Stomach (tissue), 4 donors: Measurements from ENCODE around the gene INVS.

ENCODE experiments used
- CTCF ChIP-seq, 7 experiments: fragments of 450-650 bp in 4 of 7; fragments of 200-600 bp in 3 of 7; sonication (generic) in 3 of 7; IDR thresholded peaks; one replicate each; pipeline ENCODE4 v1.5.1; 2016 to 2019; ENCODE audit warnings: antibody characterized with exemption in 7 of 7, control low read depth in 2 of 7, mild to moderate bottlenecking in 1 of 7
- POLR2A ChIP-seq, 4 donors: fragments of 450-650 bp; IDR thresholded peaks; one replicate each; pipeline ENCODE4 v1.6.1; 2016; ENCODE audit warnings: antibody characterized with exemption in 4 of 4, control low read depth in 2 of 4, mild to moderate bottlenecking in 1 of 4, moderate library complexity in 1 of 4

DNA sequence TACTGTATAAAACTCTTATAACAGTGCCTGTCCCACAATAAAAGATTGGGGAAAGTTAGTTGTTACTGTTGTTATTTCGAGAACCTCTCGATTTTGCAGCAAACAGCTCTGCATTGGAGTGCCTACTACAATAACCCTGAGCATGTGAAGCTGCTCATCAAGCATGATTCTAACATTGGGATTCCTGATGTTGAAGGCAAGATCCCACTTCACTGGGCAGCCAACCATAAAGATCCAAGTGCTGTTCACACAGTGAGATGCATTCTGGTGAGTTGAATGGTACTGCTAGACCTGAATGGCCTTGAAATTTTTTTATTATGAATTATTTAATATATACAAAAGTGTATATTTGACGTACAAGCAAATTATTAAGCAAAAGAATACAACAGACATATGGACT lies 130.5 kb downstream of the INVS start:
- TF ChIP-seq POLR2A (IDR thresholded peaks at IDR 0.05): no peak
- TF ChIP-seq CTCF (IDR thresholded peaks at IDR 0.05): no peak
